Lower leg skin (tissue), 3 donors: ENCODE results near the gene PRPF6.

Experiments used
- POLR2A ChIP-seq, 2 donors: fragments of 450-650 bp; IDR thresholded peaks; one replicate each; pipeline ENCODE4 v1.6.1; 2016 to 2017; ENCODE audit warnings: antibody characterized with exemption in 2 of 2, mild to moderate bottlenecking in 1 of 2, moderate library complexity in 1 of 2
- TF ChIP-seq, protein P1 (sequence below), 3 donors: fragments of 450-650 bp; IDR thresholded peaks; one replicate each; pipeline ENCODE4 v1.5.1; 2016; ENCODE audit warnings: antibody characterized with exemption in 3 of 3, mild to moderate bottlenecking in 3 of 3, moderate library complexity in 2 of 3

DNA sequence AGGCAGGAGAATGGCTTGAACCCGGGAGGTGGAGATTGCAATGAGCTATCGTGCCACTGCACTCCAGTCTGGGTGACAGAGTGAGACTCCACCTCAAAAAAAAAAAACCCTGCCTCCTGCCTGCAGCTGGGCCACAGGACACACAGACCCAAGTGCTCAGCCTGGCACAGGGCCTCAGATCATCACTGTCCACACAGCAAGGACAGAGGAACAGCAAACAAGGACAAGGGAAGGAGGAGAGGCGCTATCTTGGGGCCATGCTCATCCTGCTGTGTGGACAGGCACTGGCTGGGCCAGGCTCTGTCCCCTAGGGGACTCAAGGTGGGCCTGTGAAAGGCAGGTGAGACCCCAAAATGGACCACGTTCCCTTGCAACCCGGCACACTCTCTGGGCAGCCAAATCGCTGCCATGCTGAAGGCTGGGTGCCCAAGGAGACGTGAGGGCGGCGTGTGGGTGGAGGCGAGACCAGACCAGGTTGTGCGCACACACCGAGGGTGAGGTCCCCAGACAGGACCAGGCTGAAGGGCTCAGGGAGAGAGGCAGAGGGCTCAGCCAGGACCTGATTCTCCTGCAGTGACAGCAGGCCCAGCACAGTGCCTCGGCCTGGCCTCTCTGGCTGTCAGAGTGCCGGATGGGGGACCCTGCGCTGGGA lies 33.8 kb upstream of the PRPF6 start:
- TF ChIP-seq, protein P1, sequence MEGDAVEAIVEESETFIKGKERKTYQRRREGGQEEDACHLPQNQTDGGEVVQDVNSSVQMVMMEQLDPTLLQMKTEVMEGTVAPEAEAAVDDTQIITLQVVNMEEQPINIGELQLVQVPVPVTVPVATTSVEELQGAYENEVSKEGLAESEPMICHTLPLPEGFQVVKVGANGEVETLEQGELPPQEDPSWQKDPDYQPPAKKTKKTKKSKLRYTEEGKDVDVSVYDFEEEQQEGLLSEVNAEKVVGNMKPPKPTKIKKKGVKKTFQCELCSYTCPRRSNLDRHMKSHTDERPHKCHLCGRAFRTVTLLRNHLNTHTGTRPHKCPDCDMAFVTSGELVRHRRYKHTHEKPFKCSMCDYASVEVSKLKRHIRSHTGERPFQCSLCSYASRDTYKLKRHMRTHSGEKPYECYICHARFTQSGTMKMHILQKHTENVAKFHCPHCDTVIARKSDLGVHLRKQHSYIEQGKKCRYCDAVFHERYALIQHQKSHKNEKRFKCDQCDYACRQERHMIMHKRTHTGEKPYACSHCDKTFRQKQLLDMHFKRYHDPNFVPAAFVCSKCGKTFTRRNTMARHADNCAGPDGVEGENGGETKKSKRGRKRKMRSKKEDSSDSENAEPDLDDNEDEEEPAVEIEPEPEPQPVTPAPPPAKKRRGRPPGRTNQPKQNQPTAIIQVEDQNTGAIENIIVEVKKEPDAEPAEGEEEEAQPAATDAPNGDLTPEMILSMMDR (IDR thresholded peaks at IDR 0.05), result no peak
- TF ChIP-seq POLR2A (IDR thresholded peaks at IDR 0.05), result no peak
